SU-DHL-6 (cell line): ENCODE measurements around the gene PRDM15.

Source experiments
- H2AFZ ChIP-seq: fragments of 200-600 bp; sonication (generic); 2 replicates; pipeline ENCODE4 v1.6.1; 2014; ENCODE audit warnings: low read depth, mild to moderate bottlenecking, moderate library complexity, mixed read lengths, antibody characterized with exemption, low read length; ENCODE audit not compliant: severe bottlenecking
- H3F3A ChIP-seq: fragments of 200-600 bp; shearing (Covaris generic); 2 replicates; pipeline ENCODE4 v1.6.0; 2016; ENCODE audit warnings: antibody characterized with exemption, mild to moderate bottlenecking; ENCODE audit not compliant: insufficient read depth
- H3K27ac ChIP-seq: fragments of 200-600 bp; sonication (generic); 2 replicates; pipeline ENCODE4 v1.5.1; 2016; ENCODE audit warnings: low read depth, mild to moderate bottlenecking, low read length, moderate library complexity, mixed read lengths
- H3K27me3 ChIP-seq: fragments of 200-600 bp; sonication (generic), shearing (Covaris generic); 2 replicates; pipeline ENCODE4 v1.6.0; 2014; ENCODE audit warnings: mild to moderate bottlenecking, low read length
- H3K36me3 ChIP-seq: fragments of 200-600 bp; sonication (generic); 2 replicates; pipeline ENCODE4 v1.6.1; 2014; ENCODE audit warnings: mild to moderate bottlenecking, low read length, mixed read lengths
- H3K4me2 ChIP-seq: fragments of 300-600, 200-600 bp; shearing (Covaris generic), sonication (generic); 2 replicates; pipeline ENCODE4 v1.6.0; 2014; ENCODE audit warnings: low read length, low read depth, mild to moderate bottlenecking; ENCODE audit not compliant: poor library complexity, severe bottlenecking
- H3K4me3 ChIP-seq: fragments of 200-600 bp; sonication (generic); 2 replicates; pipeline ENCODE4 v1.5.1; 2014; ENCODE audit warnings: antibody characterized with exemption, low read length, mild to moderate bottlenecking, mixed read lengths; ENCODE audit not compliant: insufficient read depth, poor library complexity, severe bottlenecking
- H3K79me2 ChIP-seq: fragments of 200-600 bp; sonication (generic); 2 replicates; pipeline ENCODE4 v1.6.1; 2014; ENCODE audit warnings: mild to moderate bottlenecking, low read length, moderate library complexity; ENCODE audit not compliant: insufficient read depth
- H3K9ac ChIP-seq: fragments of 200-600 bp; sonication (generic); 2 replicates; pipeline ENCODE4 v1.7.0; 2014; ENCODE audit warnings: mild to moderate bottlenecking, low read length
- H3K9me2 ChIP-seq: fragments of 200-600 bp; sonication (generic); replicated peaks from 2 replicates; pipeline ENCODE4 v1.6.1; 2014; ENCODE audit warnings: low read length; ENCODE audit not compliant: insufficient read depth
- H3K9me3 ChIP-seq: fragments of 200-600 bp; sonication (generic); 2 replicates; pipeline ENCODE4 v1.6.1; 2014; ENCODE audit warnings: low read length, mixed read lengths; ENCODE audit not compliant: insufficient read depth
- H4K20me1 ChIP-seq: fragments of 200-600 bp; sonication (generic); 2 replicates; pipeline ENCODE4 v1.6.1; 2014; ENCODE audit warnings: low read depth, mild to moderate bottlenecking, antibody characterized with exemption, low read length, moderate library complexity, mixed read lengths
- CTCF ChIP-seq: fragments of 200-600 bp; sonication (generic); IDR thresholded peaks from one replicate; pipeline ENCODE4 v1.5.1; 2017; ENCODE audit warnings: antibody characterized with exemption, mild to moderate bottlenecking, low read length, moderate library complexity; ENCODE audit not compliant: insufficient read depth, poor library complexity, severe bottlenecking
- EZH2phosphoT487 ChIP-seq: fragments of 200-600 bp; sonication (generic), shearing (Covaris generic); conservative IDR thresholded peaks from 2 replicates; pipeline ENCODE4 v1.6.1; 2018; ENCODE audit warnings: mild to moderate bottlenecking, antibody characterized with exemption, low read length, moderate library complexity, mixed read lengths

PRDM15 gene

DNA sequence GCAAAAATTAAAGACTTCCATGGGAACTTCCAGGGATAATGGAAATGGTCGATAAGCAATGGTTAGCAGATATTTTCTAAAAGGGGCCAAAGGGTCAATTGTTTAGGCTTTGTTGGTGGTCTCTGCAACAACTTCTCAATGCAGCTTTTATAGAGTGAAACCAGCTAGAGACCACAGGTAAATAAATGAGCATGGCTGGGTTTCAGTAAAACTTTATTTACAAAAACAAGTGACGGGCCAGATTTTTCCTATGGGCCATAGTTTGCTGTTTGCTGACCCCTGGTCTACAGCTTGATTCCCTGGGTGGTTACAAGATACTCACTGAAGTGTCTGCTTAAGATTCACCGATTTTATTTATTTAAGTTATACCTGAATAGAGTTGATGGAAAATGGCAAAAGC, 22.6 kb upstream of the PRDM15 start:
- H3K27me3 ChIP-seq = no peaks in the 10 kb centered on the region
- no peaks in the 10 kb centered on the region for H3K9me3 ChIP-seq
- no peak overlapping the region for H3K4me3 ChIP-seq
- no peaks in the 10 kb centered on the region for H3K36me3 ChIP-seq
- no peaks in the 10 kb centered on the region for H3K9me2 ChIP-seq
- no peaks in the 10 kb centered on the region for H3F3A ChIP-seq
- no peak overlapping the region for H3K27ac ChIP-seq
- TF ChIP-seq CTCF (no peak), EZH2phosphoT487 (no peak)
- H4K20me1 ChIP-seq = no peaks in the 10 kb centered on the region
- H2AFZ ChIP-seq = no peak overlapping the region
- no peak overlapping the region for H3K9ac ChIP-seq
- H3K79me2 ChIP-seq = no peaks in the 10 kb centered on the region
- H3K4me2 ChIP-seq = no peak overlapping the region

DNA sequence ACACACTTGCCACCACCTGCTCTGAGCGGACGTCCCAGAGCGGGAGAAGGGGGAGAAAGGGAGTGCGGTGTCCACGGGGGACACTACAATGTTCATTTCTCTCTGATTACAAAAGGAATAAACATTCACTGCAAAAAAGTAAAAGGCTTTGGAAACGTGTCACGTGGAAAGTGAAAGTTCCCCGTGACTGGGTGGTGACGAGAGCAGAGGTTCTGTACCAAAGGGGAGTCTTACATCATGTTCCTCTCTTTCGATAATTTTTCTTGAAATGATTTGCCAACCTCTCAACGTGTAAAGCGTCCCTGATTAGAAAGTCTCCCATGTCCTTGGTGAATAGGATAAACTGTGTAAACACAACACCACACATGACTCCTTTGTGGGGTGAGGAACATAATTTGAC, 22.0 kb upstream of the PRDM15 start:
- Histone ChIP-seq H3K9ac (no peak overlapping the region), H3K9me2 (no peaks in the 10 kb centered on the region), H3K4me2 (no peak overlapping the region), H3F3A (no peaks in the 10 kb centered on the region), H3K36me3 (no peaks in the 10 kb centered on the region), H3K79me2 (no peaks in the 10 kb centered on the region), H4K20me1 (no peaks in the 10 kb centered on the region), H3K9me3 (no peaks in the 10 kb centered on the region), H3K27me3 (no peaks in the 10 kb centered on the region), H2AFZ (no peak overlapping the region), H3K27ac (no peak overlapping the region), H3K4me3 (no peak overlapping the region)
- TF ChIP-seq CTCF (no peak), EZH2phosphoT487 (no peak)

- Histone ChIP-seq H3K4me2 (no peak overlapping the region), H3K27ac (no peak overlapping the region), H3K9me2 (no peaks in the 10 kb centered on the region), H3K79me2 (no peaks in the 10 kb centered on the region), H3K27me3 (no peaks in the 10 kb centered on the region), H3K4me3 (no peak overlapping the region), H3K9me3 (no peaks in the 10 kb centered on the region), H3F3A (no peaks in the 10 kb centered on the region), H2AFZ (no peak overlapping the region), H3K36me3 (no peaks in the 10 kb centered on the region), H4K20me1 (no peaks in the 10 kb centered on the region), H3K9ac (no peak overlapping the region)
- TF ChIP-seq CTCF = no peak
Measured at GRCh38 chr21:41900401-41900800, 21.3 kb upstream of the PRDM15 start.
